Sigmoid colon (tissue), 7 donors: ENCODE measurements around the gene PSMB10. TPM values are rescaled to one million over a fixed set of nuclear protein-coding genes. Genes with fewer than 3 reads are reported as not detected.

ENCODE experiments used
- DNase-seq: peaks from one replicate; pipeline ENCODE4 v3.0.0-alpha.2; 2019
- H3K27ac ChIP-seq, 4 donors: fragments of 200-600 bp; sonication (generic); one replicate each; pipeline ENCODE4 v1.5.1; 2016 to 2019; ENCODE audit warnings: mild to moderate bottlenecking in 1 of 4
- H3K27me3 ChIP-seq, 3 donors: fragments of 200-600 bp; sonication (generic); one replicate each; pipeline ENCODE4 v1.5.1; 2019; ENCODE audit warnings: mild to moderate bottlenecking in 1 of 3
- H3K36me3 ChIP-seq, 4 donors: fragments of 200-600 bp; sonication (generic); one replicate each; pipeline ENCODE4 v1.5.1; 2016 to 2019
- H3K4me1 ChIP-seq, 4 donors: fragments of 200-600 bp; sonication (generic); one replicate each; pipeline ENCODE4 v1.5.1; 2017 to 2019
- H3K4me3 ChIP-seq, 4 donors: fragments of 200-600 bp; sonication (generic); one replicate each; pipeline ENCODE4 v1.5.1; 2017 to 2019; ENCODE audit warnings: mild to moderate bottlenecking in 2 of 4, moderate library complexity in 1 of 4
- H3K9me3 ChIP-seq, 4 donors: fragments of 200-600 bp in 3 of 4; sonication (generic) in 3 of 4; one replicate each; pipeline versions ENCODE4 v1.5.1 to v1.6.1; 2013 to 2019
- CTCF ChIP-seq, 4 experiments: fragments of 450-650 bp in 3 of 4; fragments of 200-600 bp in 1 of 4; IDR thresholded peaks; one replicate each; pipeline ENCODE4 v1.5.1; 2016 to 2019; ENCODE audit warnings: antibody characterized with exemption in 4 of 4, mild to moderate bottlenecking in 3 of 4, moderate library complexity in 2 of 4
- EP300 ChIP-seq, 4 donors: sonication (generic); formaldehyde crosslinking; IDR thresholded peaks; one replicate each; pipeline ENCODE4 v1.6.1; 2017; ENCODE audit warnings: antibody characterized with exemption in 4 of 4
- POLR2A ChIP-seq, 2 donors: fragments of 450-650 bp; IDR thresholded peaks; one replicate each; pipeline ENCODE4 v1.6.1; 2016; ENCODE audit warnings: antibody characterized with exemption in 2 of 2, mild to moderate bottlenecking in 2 of 2, moderate library complexity in 2 of 2
- POLR2AphosphoS5 ChIP-seq, 4 donors: sonication (generic); formaldehyde crosslinking; IDR thresholded peaks; one replicate each; pipeline ENCODE4 v1.6.1; 2017; ENCODE audit warnings: antibody characterized with exemption in 4 of 4
- WGBS, 2 donors: extraction: QIAGEN DNeasy Blood & Tissue Kit; methylation state at CpG; one replicate each; pipeline ENCODE4 v1.1.7; 2013; 5-methylcytosine and 5-hydroxymethylcytosine counted together
- intact Hi-C: fragments of 100-400 bp; cut with DNase I; formaldehyde crosslinking; loops from one replicate; pipeline ENCODE4 v1.15.1; 2023
- polyA plus RNA-seq, 3 donors: library from polyadenylated mRNA; stranded (reverse); fragments of 200-250 nt; gene quantifications; one replicate each; pipeline ENCODE4 v1.2.3, GENCODE V29; 2013
- total RNA-seq, 4 donors: library from RNA; depleted of rRNA; stranded (reverse); fragments of >200 nt; gene quantifications; one replicate each; pipeline ENCODE4 v1.1.0, GENCODE V29; 2016
- donor health status: healthy with polysubstance abuse.
- donor health status: Bipolar disorder and iron deficiency.
- donor health status: healthy.

The PSMB10 gene
- total and polyA plus RNA-seq, 7 donors, result 37.1 to 200 (median 61.0) TPM

- H3K4me3 ChIP-seq, result no peak overlapping the region
- intact Hi-C loops, result loop anchor here (5.0 kb wide), 1 partner anchor 110 kb away; no protein-coding TSS in a partner anchor
- H3K9me3 ChIP-seq, result no peaks in the 10 kb centered on the region
- H3K36me3 ChIP-seq, result peaks cover 8 to 53% (median 19%) of the 10 kb centered on the region in 4 donors
- 91 to 93% methylated on average over 22 of the region's 22 CpGs for WGBS, 2 donors
- H3K4me1 ChIP-seq, result peaks cover 0 to 23% (median 11%) of the 10 kb centered on the region in 4 donors
- no peak for DNase-seq
- H3K27me3 ChIP-seq, result no peaks in the 10 kb centered on the region
- no peak overlapping the region for H3K27ac ChIP-seq
- TF ChIP-seq CTCF (IDR thresholded peaks at IDR 0.05) (no peak), POLR2A (IDR thresholded peaks at IDR 0.05) (no peak), EP300 (IDR thresholded peaks at IDR 0.05) (no peak), POLR2AphosphoS5 (IDR thresholded peaks at IDR 0.05) (no peak)
These were observed 9.3 kb downstream of the PSMB10 start for GRCh38 chr16:67927131-67927941.

DNA sequence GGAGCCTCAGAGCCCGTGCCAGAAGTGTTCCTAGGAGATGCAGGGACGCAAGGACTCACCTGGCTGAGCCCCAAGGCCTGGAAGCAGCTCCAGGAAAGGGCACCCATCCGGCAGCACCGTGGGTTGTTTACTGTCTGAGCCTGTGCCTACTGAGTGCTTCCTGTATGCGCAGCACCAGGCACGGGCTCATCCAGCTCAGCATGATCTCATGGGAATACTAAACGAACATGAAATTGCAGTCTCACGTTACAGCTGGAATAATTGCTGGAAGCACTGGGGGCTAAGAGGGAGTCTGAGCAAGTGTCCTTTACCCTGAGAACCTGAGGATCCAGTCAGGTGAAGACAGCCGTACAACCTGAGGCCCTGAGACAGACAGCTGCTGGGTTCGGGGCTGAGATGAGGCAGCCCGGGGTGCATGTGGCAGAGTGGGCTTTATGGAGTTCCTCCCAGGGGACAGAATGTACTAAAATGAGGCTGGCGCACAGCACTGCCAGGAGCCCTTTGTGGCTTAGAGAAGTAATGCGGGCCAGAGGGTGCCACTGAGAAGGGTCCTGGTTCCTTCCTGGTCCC, 10.4 kb downstream of the PSMB10 start:
- 60 to 70% methylated on average over 13 of the region's 13 CpGs for WGBS, 2 donors
- Histone ChIP-seq H3K4me1 (peaks cover 0 to 23% (median 11%) of the 10 kb centered on the region in 4 donors), H3K36me3 (peaks cover 8 to 47% (median 19%) of the 10 kb centered on the region in 4 donors), H3K27me3 (no peaks in the 10 kb centered on the region), H3K27ac (peak overlapping the region in 1 of 4 donors; percentile 14), H3K9me3 (no peaks in the 10 kb centered on the region), H3K4me3 (no peak overlapping the region)
- DNase-seq, result no peak
- TF ChIP-seq EP300 (IDR thresholded peaks at IDR 0.05), result no peak
- no peak for TF ChIP-seq POLR2A (IDR thresholded peaks at IDR 0.05)
- TF ChIP-seq POLR2AphosphoS5 (IDR thresholded peaks at IDR 0.05), result no peak
- no peak for TF ChIP-seq CTCF (IDR thresholded peaks at IDR 0.05)
- intact Hi-C loops, result loop anchor here (5.0 kb wide), 1 partner anchor 109 kb away; no protein-coding TSS in a partner anchor

DNA sequence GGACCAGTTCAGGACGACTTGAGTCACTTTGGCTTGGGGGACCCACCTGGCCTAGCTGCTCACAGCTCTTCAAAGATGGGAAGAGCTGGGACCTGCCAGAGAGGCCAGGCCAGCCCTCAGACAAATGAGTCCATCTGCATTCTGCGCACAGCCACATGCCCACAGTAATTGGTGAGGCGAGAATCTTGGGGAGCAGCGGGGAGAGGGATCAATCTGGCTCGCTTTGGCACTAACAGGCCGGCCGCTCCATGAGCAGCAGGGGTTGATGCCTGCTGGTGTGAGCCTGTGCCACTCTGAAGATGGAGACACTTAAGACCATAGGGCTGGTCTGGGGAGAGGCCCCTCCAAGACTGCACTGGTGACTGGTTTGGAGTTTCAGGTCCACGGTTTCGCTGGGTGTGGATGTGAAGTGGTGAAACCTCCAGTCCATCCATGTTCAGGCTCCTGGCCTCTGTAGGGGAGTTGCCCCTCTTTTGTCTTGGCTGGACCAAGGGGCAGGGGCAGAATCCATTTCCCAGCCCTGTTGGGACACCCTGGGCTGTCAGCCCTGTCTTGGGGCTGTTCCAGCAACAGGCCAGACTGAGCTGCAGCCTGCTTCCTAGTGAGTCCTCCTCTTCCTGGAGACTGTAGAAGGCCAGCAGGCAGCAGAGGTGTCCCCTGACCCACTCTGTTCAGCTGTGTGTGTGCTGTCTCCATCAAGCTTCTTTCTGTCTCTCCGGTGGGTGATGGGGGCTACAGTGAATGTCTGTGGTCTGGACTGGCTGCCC, 12.3 kb downstream of the PSMB10 start:
- H3K9me3 ChIP-seq, result no peaks in the 10 kb centered on the region
- DNase-seq, result no peak
- H3K4me3 ChIP-seq, result no peak overlapping the region
- peaks cover 0 to 31% (median 15%) of the 10 kb centered on the region in 4 donors for H3K4me1 ChIP-seq
- H3K27ac ChIP-seq, result peak overlapping the region in 1 of 4 donors; percentile 2
- intact Hi-C loops, result no loop called here
- 86 to 96% methylated on average over 10 of the region's 10 CpGs for WGBS, 2 donors
- H3K36me3 ChIP-seq, result peaks cover 8 to 31% (median 13%) of the 10 kb centered on the region in 4 donors
- H3K27me3 ChIP-seq, result no peaks in the 10 kb centered on the region
- TF ChIP-seq CTCF (IDR thresholded peaks at IDR 0.05), result no peak
- no peak for TF ChIP-seq POLR2AphosphoS5 (IDR thresholded peaks at IDR 0.05)
- TF ChIP-seq POLR2A (IDR thresholded peaks at IDR 0.05), result no peak
- TF ChIP-seq EP300 (IDR thresholded peaks at IDR 0.05), result no peak

GRCh38 chr16:67923414-67924116, 13.1 kb downstream of the PSMB10 start:
- DNase-seq, result no peak
- no peaks in the 10 kb centered on the region for H3K9me3 ChIP-seq
- peaks cover 0 to 33% (median 18%) of the 10 kb centered on the region in 4 donors for H3K4me1 ChIP-seq
- H3K27me3 ChIP-seq, result no peaks in the 10 kb centered on the region
- WGBS, 2 donors, result 74 to 85% methylated on average over 10 of the region's 10 CpGs
- TF ChIP-seq POLR2A (IDR thresholded peaks at IDR 0.05) (no peak), CTCF (IDR thresholded peaks at IDR 0.05) (no peak), EP300 (IDR thresholded peaks at IDR 0.05) (no peak), POLR2AphosphoS5 (IDR thresholded peaks at IDR 0.05) (no peak)
- H3K36me3 ChIP-seq, result peaks cover 8 to 24% (median 12%) of the 10 kb centered on the region in 4 donors
- intact Hi-C loops, result no loop called here
- peak overlapping the region in 1 of 4 donors; percentile 10 for H3K27ac ChIP-seq
- H3K4me3 ChIP-seq, result no peak overlapping the region
